Measurements from ENCODE around the gene DLG2.
"Not testable (repeated sequence)": the region's sequence is repeated elsewhere in the genome, so short reads cannot be mapped to it uniquely, and the experiment has no call there.

The DLG2 gene

DNA sequence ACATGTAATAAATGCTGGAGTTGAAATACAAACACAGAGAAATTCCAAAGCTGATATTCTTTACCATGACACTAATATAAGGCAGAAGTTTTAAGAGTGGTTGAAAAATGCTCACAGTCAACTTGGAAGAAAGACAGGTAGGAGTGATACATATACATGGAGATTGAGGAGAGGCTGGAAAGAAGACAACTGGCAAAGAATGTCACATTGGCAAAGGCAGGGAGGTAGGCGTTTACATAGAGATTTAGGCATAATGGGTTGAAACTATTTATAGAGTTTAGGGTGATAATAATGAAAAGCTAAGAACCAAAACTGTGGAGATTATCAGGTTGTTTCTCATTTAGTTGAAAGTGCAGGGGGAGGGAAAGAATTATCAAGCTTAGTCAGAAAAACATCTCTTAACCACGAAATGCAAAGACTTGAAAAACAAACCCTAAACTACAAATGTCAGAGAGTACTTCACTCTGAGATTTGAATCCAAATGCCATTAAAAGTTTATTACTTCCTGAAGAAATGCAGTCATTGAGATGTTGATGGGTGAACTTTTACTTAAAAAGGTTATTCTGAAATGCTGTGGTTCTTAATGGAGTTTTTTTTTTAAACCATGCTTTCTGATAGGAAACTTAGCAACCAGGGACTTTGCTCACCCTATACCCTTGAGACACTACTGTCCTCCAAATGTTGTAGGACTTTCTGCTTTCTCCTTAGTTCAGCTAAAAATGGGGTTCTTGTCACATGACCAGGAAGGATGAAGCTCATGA is 2202.6 kb downstream of the DLG2 start:
- TF ChIP-seq EZH2phosphoT487 (IDR thresholded peaks at IDR 0.05; ENCODE audit: borderline replicate concordance, low read length): no peak
- TF ChIP-seq CTCF (IDR thresholded peaks at IDR 0.05; ENCODE audit: low read depth, low read length, poor library complexity, severe bottlenecking): no peak
- H3K4me2 ChIP-seq (ENCODE audit: low read length): no peak overlapping the region

GRCh38 chr11:83422641-83423040 is 2204.5 kb downstream of the DLG2 start:
- H3K27ac ChIP-seq (ENCODE audit: low read depth, low read length); H4K20me1 ChIP-seq (ENCODE audit: control insufficient read depth, insufficient read depth, low read depth, low read length); H3K79me2 ChIP-seq (ENCODE audit: control insufficient read depth, low read length); H3K4me3 ChIP-seq (ENCODE audit: low read length); H3K27me3 ChIP-seq (ENCODE audit: control insufficient read depth, low read length); H3F3A ChIP-seq (ENCODE audit: control insufficient read depth, insufficient read depth); H3K4me1 ChIP-seq (ENCODE audit: control insufficient read depth, low read length); H3K36me3 ChIP-seq (ENCODE audit: control insufficient read depth, low read length); H3K4me2 ChIP-seq (ENCODE audit: low read length); H3K9me2 ChIP-seq (replicated peaks; ENCODE audit: control insufficient read depth, low read length); H3K9me3 ChIP-seq (ENCODE audit: control insufficient read depth, insufficient read depth, low read length): not testable (repeated sequence)

More for the DNA sequence above, 2202.6 kb downstream of the DLG2 start:
- no peak overlapping the region for H3K27ac ChIP-seq (ENCODE audit: low read depth, low read length)
- no peaks in the 10 kb centered on the region for H3K79me2 ChIP-seq (ENCODE audit: control insufficient read depth, low read length)
- H3K36me3 ChIP-seq (ENCODE audit: control insufficient read depth, low read length): no peaks in the 10 kb centered on the region
- H3K9me3 ChIP-seq (ENCODE audit: control insufficient read depth, insufficient read depth, low read length): no peaks in the 10 kb centered on the region
- no peaks in the 10 kb centered on the region for H3F3A ChIP-seq (ENCODE audit: control insufficient read depth, insufficient read depth)
- H4K20me1 ChIP-seq (ENCODE audit: control insufficient read depth, insufficient read depth, low read depth, low read length): no peaks in the 10 kb centered on the region
- H3K4me3 ChIP-seq (ENCODE audit: low read length): no peak overlapping the region
- H3K9me2 ChIP-seq (replicated peaks; ENCODE audit: control insufficient read depth, low read length): no peaks in the 10 kb centered on the region
- H3K4me1 ChIP-seq (ENCODE audit: control insufficient read depth, low read length): no peaks in the 10 kb centered on the region
- H3K27me3 ChIP-seq (ENCODE audit: control insufficient read depth, low read length): no peaks in the 10 kb centered on the region

GRCh38 chr11:83410605-83411565 is 2216.3 kb downstream of the DLG2 start:
- Histone ChIP-seq H3F3A (ENCODE audit: control insufficient read depth, insufficient read depth) (no peaks in the 10 kb centered on the region), H3K9me2 (replicated peaks; ENCODE audit: control insufficient read depth, low read length) (no peaks in the 10 kb centered on the region), H4K20me1 (ENCODE audit: control insufficient read depth, insufficient read depth, low read depth, low read length) (no peaks in the 10 kb centered on the region), H3K4me3 (ENCODE audit: low read length) (no peak overlapping the region), H3K9me3 (ENCODE audit: control insufficient read depth, insufficient read depth, low read length) (no peaks in the 10 kb centered on the region), H3K4me1 (ENCODE audit: control insufficient read depth, low read length) (no peaks in the 10 kb centered on the region), H3K79me2 (ENCODE audit: control insufficient read depth, low read length) (no peaks in the 10 kb centered on the region), H3K4me2 (ENCODE audit: low read length) (no peak overlapping the region), H3K27ac (ENCODE audit: low read depth, low read length) (no peak overlapping the region), H3K27me3 (ENCODE audit: control insufficient read depth, low read length) (no peaks in the 10 kb centered on the region), H3K36me3 (ENCODE audit: control insufficient read depth, low read length) (no peaks in the 10 kb centered on the region)
- no peak for TF ChIP-seq CTCF (IDR thresholded peaks at IDR 0.05; ENCODE audit: low read depth, low read length, poor library complexity, severe bottlenecking)
- no peak for TF ChIP-seq EZH2phosphoT487 (IDR thresholded peaks at IDR 0.05; ENCODE audit: borderline replicate concordance, low read length)

GRCh38 chr11:83409891-83410290 is 2217.3 kb downstream of the DLG2 start:
- Histone ChIP-seq H3F3A (ENCODE audit: control insufficient read depth, insufficient read depth) (no peaks in the 10 kb centered on the region), H3K79me2 (ENCODE audit: control insufficient read depth, low read length) (no peaks in the 10 kb centered on the region), H3K4me2 (ENCODE audit: low read length) (no peak overlapping the region), H3K27me3 (ENCODE audit: control insufficient read depth, low read length) (no peaks in the 10 kb centered on the region), H3K9me2 (replicated peaks; ENCODE audit: control insufficient read depth, low read length) (no peaks in the 10 kb centered on the region), H3K9me3 (ENCODE audit: control insufficient read depth, insufficient read depth, low read length) (no peaks in the 10 kb centered on the region), H3K4me3 (ENCODE audit: low read length) (no peak overlapping the region), H4K20me1 (ENCODE audit: control insufficient read depth, insufficient read depth, low read depth, low read length) (no peaks in the 10 kb centered on the region), H3K36me3 (ENCODE audit: control insufficient read depth, low read length) (no peaks in the 10 kb centered on the region), H3K27ac (ENCODE audit: low read depth, low read length) (no peak overlapping the region), H3K4me1 (ENCODE audit: control insufficient read depth, low read length) (no peaks in the 10 kb centered on the region)
- TF ChIP-seq CTCF (IDR thresholded peaks at IDR 0.05; ENCODE audit: low read depth, low read length, poor library complexity, severe bottlenecking) (no peak), EZH2phosphoT487 (IDR thresholded peaks at IDR 0.05; ENCODE audit: borderline replicate concordance, low read length) (no peak)

Data from DOHH2 (cell line).